ENCODE results near the gene GRIA3.

DNA sequence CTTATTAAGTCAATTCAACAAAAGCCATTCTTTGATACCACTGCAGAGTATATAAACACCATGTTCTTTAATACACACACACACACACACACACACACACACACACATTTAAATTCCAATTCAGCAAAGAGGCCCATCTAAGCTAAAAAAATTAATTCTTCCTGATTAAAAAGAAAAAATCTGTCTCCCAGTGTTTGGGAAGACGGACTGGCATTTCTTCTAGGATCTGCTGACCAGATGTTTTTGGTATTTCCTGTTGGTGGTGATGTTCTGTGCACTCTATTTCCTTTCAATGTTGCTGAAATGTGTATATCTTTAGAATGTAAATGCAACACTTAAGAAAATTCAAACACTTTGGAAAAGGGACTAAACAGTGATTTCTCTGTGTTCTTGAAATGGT is 304.9 kb downstream of the GRIA3 start:
- TF ChIP-seq, protein P1, sequence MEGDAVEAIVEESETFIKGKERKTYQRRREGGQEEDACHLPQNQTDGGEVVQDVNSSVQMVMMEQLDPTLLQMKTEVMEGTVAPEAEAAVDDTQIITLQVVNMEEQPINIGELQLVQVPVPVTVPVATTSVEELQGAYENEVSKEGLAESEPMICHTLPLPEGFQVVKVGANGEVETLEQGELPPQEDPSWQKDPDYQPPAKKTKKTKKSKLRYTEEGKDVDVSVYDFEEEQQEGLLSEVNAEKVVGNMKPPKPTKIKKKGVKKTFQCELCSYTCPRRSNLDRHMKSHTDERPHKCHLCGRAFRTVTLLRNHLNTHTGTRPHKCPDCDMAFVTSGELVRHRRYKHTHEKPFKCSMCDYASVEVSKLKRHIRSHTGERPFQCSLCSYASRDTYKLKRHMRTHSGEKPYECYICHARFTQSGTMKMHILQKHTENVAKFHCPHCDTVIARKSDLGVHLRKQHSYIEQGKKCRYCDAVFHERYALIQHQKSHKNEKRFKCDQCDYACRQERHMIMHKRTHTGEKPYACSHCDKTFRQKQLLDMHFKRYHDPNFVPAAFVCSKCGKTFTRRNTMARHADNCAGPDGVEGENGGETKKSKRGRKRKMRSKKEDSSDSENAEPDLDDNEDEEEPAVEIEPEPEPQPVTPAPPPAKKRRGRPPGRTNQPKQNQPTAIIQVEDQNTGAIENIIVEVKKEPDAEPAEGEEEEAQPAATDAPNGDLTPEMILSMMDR (conservative IDR thresholded peaks at IDR 0.05; ENCODE audit: low read length), result no peak
- TF ChIP-seq EZH2phosphoT487 (IDR thresholded peaks at IDR 0.05; ENCODE audit: borderline replicate concordance, low read depth, low read length), result no peak

Data from OCI-LY7 (cell line).